Progenitor cell of endocrine pancreas (in vitro differentiated cells): Measurements from ENCODE around the gene LHCGR. TPM values are rescaled to one million over a fixed set of nuclear protein-coding genes. Genes with fewer than 3 reads are reported as not detected.

ENCODE experiments used
- DNase-seq: peaks from one replicate; pipeline ENCODE4 v3.0.0; 2021; ENCODE audit warnings: low spot score; ENCODE audit not compliant: unreplicated experiment
- H3K27ac Mint-ChIP-seq: 2 replicates; pipeline ENCODE4 v1.8.0; 2021; ENCODE audit warnings: mild to moderate bottlenecking, moderate library complexity, mixed read lengths
- H3K27me3 Mint-ChIP-seq: 2 replicates; pipeline ENCODE4 v1.8.0; 2021; ENCODE audit warnings: mixed read lengths
- H3K36me3 Mint-ChIP-seq: 2 replicates; pipeline ENCODE4 v1.8.0; 2022; ENCODE audit warnings: mixed read lengths; ENCODE audit not compliant: insufficient read depth
- H3K4me1 Mint-ChIP-seq: 2 replicates; pipeline ENCODE4 v1.8.0; 2021; ENCODE audit warnings: low read depth, mixed read lengths
- H3K4me3 Mint-ChIP-seq: 2 replicates; pipeline ENCODE4 v1.8.0; 2021; ENCODE audit warnings: low read depth, mild to moderate bottlenecking, moderate library complexity, mixed read lengths
- H3K9me3 Mint-ChIP-seq: 2 replicates; pipeline ENCODE4 v1.8.0; 2021; ENCODE audit warnings: low read depth, mixed read lengths
- CTCF ChIP-seq: fragments of 200-600 bp; sonication (generic); IDR thresholded peaks from one replicate; pipeline ENCODE4 v1.5.0; 2021; ENCODE audit warnings: antibody characterized with exemption, mild to moderate bottlenecking; ENCODE audit not compliant: unreplicated experiment
- total RNA-seq: library from RNA; stranded (reverse); gene quantifications from 2 replicates; pipeline ENCODE4 v1.2.1, GENCODE V29; 2021

The LHCGR gene
- total RNA-seq, 1 donor from 2014 or later: not detected

- DNase-seq: no peak
- H3K4me3 Mint-ChIP-seq: no peak overlapping the region
- H3K27me3 Mint-ChIP-seq: no peaks in the 10 kb centered on the region
- TF ChIP-seq CTCF: no peak
- H3K4me1 Mint-ChIP-seq: no peaks in the 10 kb centered on the region
- H3K36me3 Mint-ChIP-seq: no peaks in the 10 kb centered on the region
- H3K9me3 Mint-ChIP-seq: no peaks in the 10 kb centered on the region
- H3K27ac Mint-ChIP-seq: no peak overlapping the region
Measured at GRCh38 chr2:48725696-48726494, 29.6 kb downstream of the LHCGR start.

GRCh38 chr2:48724278-48724677, 31.2 kb downstream of the LHCGR start:
- no peak for TF ChIP-seq CTCF
- Mint-ChIP-seq H3K4me3 (no peak overlapping the region), H3K4me1 (peaks cover 8% of the 10 kb centered on the region), H3K27ac (no peak overlapping the region), H3K9me3 (no peaks in the 10 kb centered on the region), H3K27me3 (no peaks in the 10 kb centered on the region), H3K36me3 (no peaks in the 10 kb centered on the region)
- no peak for DNase-seq

- H3K9me3 Mint-ChIP-seq: no peaks in the 10 kb centered on the region
- H3K36me3 Mint-ChIP-seq: no peaks in the 10 kb centered on the region
- peaks cover 8% of the 10 kb centered on the region for H3K4me1 Mint-ChIP-seq
- no peaks in the 10 kb centered on the region for H3K27me3 Mint-ChIP-seq
- H3K4me3 Mint-ChIP-seq: no peak overlapping the region
- no peak overlapping the region for H3K27ac Mint-ChIP-seq
- TF ChIP-seq CTCF: no peak
- no peak for DNase-seq
Measured at GRCh38 chr2:48723129-48723528, 32.4 kb downstream of the LHCGR start.

GRCh38 chr2:48722391-48722790, 33.1 kb downstream of the LHCGR start:
- no peaks in the 10 kb centered on the region for H3K27me3 Mint-ChIP-seq
- no peak overlapping the region for H3K4me3 Mint-ChIP-seq
- DNase-seq: no peak

GRCh38 chr2:48721158-48721557, 34.4 kb downstream of the LHCGR start:
- Mint-ChIP-seq H3K27ac (no peak overlapping the region), H3K27me3 (no peaks in the 10 kb centered on the region), H3K9me3 (no peaks in the 10 kb centered on the region), H3K36me3 (no peaks in the 10 kb centered on the region), H3K4me3 (no peak overlapping the region), H3K4me1 (peaks cover 8% of the 10 kb centered on the region)
- DNase-seq: no peak
- no peak for TF ChIP-seq CTCF

More at GRCh38 chr2:48722391-48722790, 33.1 kb downstream of the LHCGR start:
- Mint-ChIP-seq H3K9me3 (no peaks in the 10 kb centered on the region), H3K27ac (no peak overlapping the region), H3K36me3 (no peaks in the 10 kb centered on the region), H3K4me1 (peaks cover 8% of the 10 kb centered on the region)
- TF ChIP-seq CTCF: no peak
